Parathyroid adenoma (tissue), 2 donors: ENCODE results near the gene EBPL.
A peak's percentile ranks its signal among the peaks of the same experiment; 100 is the strongest.

Source experiments
- H2AFZ ChIP-seq: fragments of 300-600 bp; sonication (generic); one replicate; pipeline ENCODE4 v1.7.0; 2017; ENCODE audit warnings: antibody characterized with exemption, mild to moderate bottlenecking
- H3K27ac ChIP-seq: fragments of 300-600 bp; sonication (generic); one replicate; pipeline ENCODE4 v1.7.0; 2017
- H3K27me3 ChIP-seq: fragments of 300-600 bp; sonication (generic); one replicate; pipeline ENCODE4 v1.7.0; 2017; ENCODE audit warnings: low read length; ENCODE audit not compliant: control insufficient read depth, insufficient read depth
- H3K36me3 ChIP-seq: fragments of 300-600 bp; sonication (generic); one replicate; pipeline ENCODE4 v1.7.0; 2017; ENCODE audit warnings: low read length; ENCODE audit not compliant: control insufficient read depth, insufficient read depth
- H3K4me1 ChIP-seq: fragments of 300-600 bp; sonication (generic); one replicate; pipeline ENCODE4 v1.7.0; 2017; ENCODE audit warnings: control low read depth
- H3K4me2 ChIP-seq: fragments of 300-600 bp; sonication (generic); one replicate; pipeline ENCODE4 v1.7.0; 2017; ENCODE audit warnings: low read length
- H3K4me3 ChIP-seq: fragments of 300-600 bp; sonication (generic); one replicate; pipeline ENCODE4 v1.7.0; 2017; ENCODE audit warnings: low read depth, low read length
- H3K79me2 ChIP-seq: fragments of 300-600 bp; sonication (generic); one replicate; pipeline ENCODE4 v1.7.0; 2017; ENCODE audit warnings: control low read depth
- H3K9ac ChIP-seq: fragments of 300-600 bp; sonication (generic); one replicate; pipeline ENCODE4 v1.7.0; 2017; ENCODE audit warnings: mild to moderate bottlenecking
- H3K9me3 ChIP-seq: fragments of 300-600 bp; sonication (generic); one replicate; pipeline ENCODE4 v1.7.0; 2017; ENCODE audit warnings: low read length; ENCODE audit not compliant: control insufficient read depth
- CTCF ChIP-seq: fragments of 300-600 bp; sonication (generic); IDR thresholded peaks from one replicate; pipeline ENCODE4 v1.7.0; 2017; ENCODE audit warnings: antibody characterized with exemption, mild to moderate bottlenecking
- donor health status: primary hyperparathyroidism.

Gene EBPL

GRCh38 chr13:49629196-49629938, 61.9 kb downstream of the EBPL start:
- peaks cover 4% of the 10 kb centered on the region for H3K4me1 ChIP-seq
- no peaks in the 10 kb centered on the region for H3K79me2 ChIP-seq
- H3K27me3 ChIP-seq: no peaks in the 10 kb centered on the region
- no peak overlapping the region for H2AFZ ChIP-seq
- H3K9me3 ChIP-seq: no peaks in the 10 kb centered on the region
- H3K9ac ChIP-seq: no peak overlapping the region
- no peak for TF ChIP-seq CTCF
- no peak overlapping the region for H3K4me3 ChIP-seq
- H3K36me3 ChIP-seq: no peaks in the 10 kb centered on the region
- no peak overlapping the region for H3K27ac ChIP-seq
- no peak overlapping the region for H3K4me2 ChIP-seq

- H3K4me1 ChIP-seq: peaks cover 4% of the 10 kb centered on the region
- no peak within 1 kb of the TSS for H3K4me2 ChIP-seq
- no peak within 1 kb of the TSS for H3K27ac ChIP-seq
- H3K36me3 ChIP-seq: no peaks in the 10 kb centered on the region
- no peak within 1 kb of the TSS for H3K9ac ChIP-seq
- H3K9me3 ChIP-seq: no peaks in the 10 kb centered on the region
- no peak for TF ChIP-seq CTCF
- H3K79me2 ChIP-seq: no peaks in the 10 kb centered on the region
- H2AFZ ChIP-seq: peak within 1 kb of the TSS; percentile 46
- no peaks in the 10 kb centered on the region for H3K27me3 ChIP-seq
- H3K4me3 ChIP-seq: no peak within 1 kb of the TSS
Observed at GRCh38 chr13:49627831-49628652, 63.2 kb downstream of the EBPL start, which contains the start of gene ARL11. TSS of gene ARL11 (plus strand) at chr13:49628507. CDS start at chr13:49630448, 1,941 bp downstream.

- no peak for TF ChIP-seq CTCF
- no peaks in the 10 kb centered on the region for H3K36me3 ChIP-seq
- H3K79me2 ChIP-seq: no peaks in the 10 kb centered on the region
- H2AFZ ChIP-seq: peak overlapping the region; percentile 69
- H3K4me1 ChIP-seq: peaks cover 4% of the 10 kb centered on the region
- H3K27me3 ChIP-seq: no peaks in the 10 kb centered on the region
- H3K9ac ChIP-seq: no peak overlapping the region
- H3K4me2 ChIP-seq: no peak overlapping the region
- H3K4me3 ChIP-seq: no peak overlapping the region
- no peak overlapping the region for H3K27ac ChIP-seq
- H3K9me3 ChIP-seq: no peaks in the 10 kb centered on the region
Observed at GRCh38 chr13:49625392-49626079, 65.8 kb downstream of the EBPL start.

GRCh38 chr13:49624229-49624628, 67.1 kb downstream of the EBPL start:
- Histone ChIP-seq H3K4me2 (no peak overlapping the region), H3K9ac (no peak overlapping the region), H3K9me3 (no peaks in the 10 kb centered on the region), H3K4me3 (no peak overlapping the region), H3K27ac (no peak overlapping the region), H3K27me3 (no peaks in the 10 kb centered on the region), H2AFZ (no peak overlapping the region), H3K4me1 (peaks cover 4% of the 10 kb centered on the region), H3K36me3 (no peaks in the 10 kb centered on the region), H3K79me2 (no peaks in the 10 kb centered on the region)
- no peak for TF ChIP-seq CTCF
